ENCODE measurements around the gene RLN3.

Gene RLN3

GRCh38 chr19:13999085-13999484 lies 28.9 kb upstream of the RLN3 start:
- Histone ChIP-seq H3K4ac (ENCODE audit: low read depth in 1 of 2, low read length in 2 of 2) (no peak overlapping the region), H3K4me3 (ENCODE audit: insufficient read depth in 1 of 2, low read depth in 1 of 2, low read length in 2 of 2) (no peak overlapping the region), H4K91ac (ENCODE audit: low read length) (no peak overlapping the region), H4K8ac (ENCODE audit: low read length) (no peak overlapping the region), H2BK15ac (ENCODE audit: low read depth, poor library complexity, severe bottlenecking) (no peak overlapping the region), H3K9ac (ENCODE audit: low read length) (no peak overlapping the region), H2BK120ac (ENCODE audit: low read depth, low read length) (no peak overlapping the region), H2AFZ (ENCODE audit: low read depth, low read length) (no peak overlapping the region), H3K14ac (ENCODE audit: low read length in 2 of 2) (no peak overlapping the region), H3K23ac (ENCODE audit: low read length in 2 of 2) (no peak overlapping the region), H3K4me2 (ENCODE audit: low read length, poor library complexity, severe bottlenecking) (no peak overlapping the region), H3K4me1 (ENCODE audit: control insufficient read depth, insufficient read depth, low read depth, low read length) (peaks cover 6% of the 10 kb centered on the region), H3K27me3 (ENCODE audit: control insufficient read depth in 1 of 2, insufficient read depth in 1 of 2, low read length in 2 of 2) (no peaks in the 10 kb centered on the region), H2BK12ac (ENCODE audit: low read length in 2 of 2) (no peak overlapping the region), H3K27ac (ENCODE audit: low read length, poor library complexity, severe bottlenecking) (no peak overlapping the region), H3K36me3 (ENCODE audit: control insufficient read depth in 1 of 2, insufficient read depth in 2 of 2, low read depth in 1 of 2, low read length in 2 of 2) (peaks cover 13 to 42% of the 10 kb centered on the region in 2 experiments), H2BK5ac (ENCODE audit: low read depth, low read length, poor library complexity, severe bottlenecking) (no peak overlapping the region), H3K9me3 (ENCODE audit: control insufficient read depth, low read length) (peaks cover 10% of the 10 kb centered on the region), H2AK5ac (ENCODE audit: low read length, severe bottlenecking) (no peak overlapping the region), H3K18ac (ENCODE audit: low read depth in 1 of 2, low read length in 2 of 2) (no peak overlapping the region), H3K79me1 (replicated peaks; ENCODE audit: low read length, poor library complexity, severe bottlenecking) (peaks cover 46% of the 10 kb centered on the region)
- WGBS: 96% methylated on average over 3 of the region's 3 CpGs
- no peak for DNase-seq

- 96% methylated on average over 13 of the region's 13 CpGs for WGBS
Observed at GRCh38 chr19:14000691-14001375, 27.1 kb upstream of the RLN3 start.

GRCh38 chr19:14002571-14003250 lies 25.2 kb upstream of the RLN3 start:
- Histone ChIP-seq H3K4me2 (ENCODE audit: low read length, poor library complexity, severe bottlenecking) (no peak overlapping the region), H2BK12ac (ENCODE audit: low read length in 2 of 2) (no peak overlapping the region), H3K4ac (ENCODE audit: low read depth in 1 of 2, low read length in 2 of 2) (no peak overlapping the region), H2BK120ac (ENCODE audit: low read depth, low read length) (no peak overlapping the region), H2BK5ac (ENCODE audit: low read depth, low read length, poor library complexity, severe bottlenecking) (no peak overlapping the region), H3K36me3 (ENCODE audit: control insufficient read depth in 1 of 2, insufficient read depth in 2 of 2, low read depth in 1 of 2, low read length in 2 of 2) (peaks cover 9 to 18% of the 10 kb centered on the region in 2 experiments), H3K9me3 (ENCODE audit: control insufficient read depth, low read length) (peaks cover 10% of the 10 kb centered on the region), H3K79me1 (replicated peaks; ENCODE audit: low read length, poor library complexity, severe bottlenecking) (peaks cover 23% of the 10 kb centered on the region), H3K27ac (ENCODE audit: low read length, poor library complexity, severe bottlenecking) (no peak overlapping the region), H3K14ac (ENCODE audit: low read length in 2 of 2) (no peak overlapping the region), H4K8ac (ENCODE audit: low read length) (no peak overlapping the region), H2AK5ac (ENCODE audit: low read length, severe bottlenecking) (no peak overlapping the region), H3K4me3 (ENCODE audit: insufficient read depth in 1 of 2, low read depth in 1 of 2, low read length in 2 of 2) (no peak overlapping the region), H3K23ac (ENCODE audit: low read length in 2 of 2) (peak overlapping the region in 1 of 2 experiments; percentile 0), H3K9ac (ENCODE audit: low read length) (peak overlapping the region; percentile 62), H3K27me3 (ENCODE audit: control insufficient read depth in 1 of 2, insufficient read depth in 1 of 2, low read length in 2 of 2) (no peaks in the 10 kb centered on the region), H3K4me1 (ENCODE audit: control insufficient read depth, insufficient read depth, low read depth, low read length) (peaks cover 9% of the 10 kb centered on the region), H4K91ac (ENCODE audit: low read length) (no peak overlapping the region), H2BK15ac (ENCODE audit: low read depth, poor library complexity, severe bottlenecking) (no peak overlapping the region), H3K18ac (ENCODE audit: low read depth in 1 of 2, low read length in 2 of 2) (no peak overlapping the region), H2AFZ (ENCODE audit: low read depth, low read length) (no peak overlapping the region)
- WGBS: 75% methylated on average over 10 of the region's 13 CpGs
- DNase-seq: no peak

More at GRCh38 chr19:14000691-14001375, 27.1 kb upstream of the RLN3 start:
- DNase-seq: no peak
- Histone ChIP-seq H3K14ac (ENCODE audit: low read length in 2 of 2) (no peak overlapping the region), H2BK15ac (ENCODE audit: low read depth, poor library complexity, severe bottlenecking) (no peak overlapping the region), H3K4me3 (ENCODE audit: insufficient read depth in 1 of 2, low read depth in 1 of 2, low read length in 2 of 2) (no peak overlapping the region), H3K18ac (ENCODE audit: low read depth in 1 of 2, low read length in 2 of 2) (no peak overlapping the region), H3K4me1 (ENCODE audit: control insufficient read depth, insufficient read depth, low read depth, low read length) (peaks cover 7% of the 10 kb centered on the region), H4K8ac (ENCODE audit: low read length) (no peak overlapping the region), H3K79me1 (replicated peaks; ENCODE audit: low read length, poor library complexity, severe bottlenecking) (peaks cover 40% of the 10 kb centered on the region), H3K27me3 (ENCODE audit: control insufficient read depth in 1 of 2, insufficient read depth in 1 of 2, low read length in 2 of 2) (no peaks in the 10 kb centered on the region), H3K27ac (ENCODE audit: low read length, poor library complexity, severe bottlenecking) (no peak overlapping the region), H3K4ac (ENCODE audit: low read depth in 1 of 2, low read length in 2 of 2) (no peak overlapping the region), H2BK5ac (ENCODE audit: low read depth, low read length, poor library complexity, severe bottlenecking) (no peak overlapping the region), H2AK5ac (ENCODE audit: low read length, severe bottlenecking) (no peak overlapping the region), H3K4me2 (ENCODE audit: low read length, poor library complexity, severe bottlenecking) (no peak overlapping the region), H3K36me3 (ENCODE audit: control insufficient read depth in 1 of 2, insufficient read depth in 2 of 2, low read depth in 1 of 2, low read length in 2 of 2) (peaks cover 13 to 33% of the 10 kb centered on the region in 2 experiments), H3K9ac (ENCODE audit: low read length) (no peak overlapping the region), H2BK12ac (ENCODE audit: low read length in 2 of 2) (no peak overlapping the region), H2BK120ac (ENCODE audit: low read depth, low read length) (no peak overlapping the region), H3K23ac (ENCODE audit: low read length in 2 of 2) (no peak overlapping the region), H2AFZ (ENCODE audit: low read depth, low read length) (no peak overlapping the region), H3K9me3 (ENCODE audit: control insufficient read depth, low read length) (peaks cover 10% of the 10 kb centered on the region), H4K91ac (ENCODE audit: low read length) (no peak overlapping the region)

GRCh38 chr19:14003251-14004055 lies 24.5 kb upstream of the RLN3 start:
- Histone ChIP-seq H2AFZ (ENCODE audit: low read depth, low read length) (no peak overlapping the region), H2BK120ac (ENCODE audit: low read depth, low read length) (no peak overlapping the region), H4K8ac (ENCODE audit: low read length) (no peak overlapping the region), H4K91ac (ENCODE audit: low read length) (no peak overlapping the region), H3K27me3 (ENCODE audit: control insufficient read depth in 1 of 2, insufficient read depth in 1 of 2, low read length in 2 of 2) (no peaks in the 10 kb centered on the region), H3K9me3 (ENCODE audit: control insufficient read depth, low read length) (peaks cover 10% of the 10 kb centered on the region), H3K23ac (ENCODE audit: low read length in 2 of 2) (no peak overlapping the region), H2BK15ac (ENCODE audit: low read depth, poor library complexity, severe bottlenecking) (no peak overlapping the region), H3K14ac (ENCODE audit: low read length in 2 of 2) (no peak overlapping the region), H3K18ac (ENCODE audit: low read depth in 1 of 2, low read length in 2 of 2) (no peak overlapping the region), H2BK5ac (ENCODE audit: low read depth, low read length, poor library complexity, severe bottlenecking) (no peak overlapping the region), H3K27ac (ENCODE audit: low read length, poor library complexity, severe bottlenecking) (no peak overlapping the region), H3K79me1 (replicated peaks; ENCODE audit: low read length, poor library complexity, severe bottlenecking) (peaks cover 16% of the 10 kb centered on the region), H3K9ac (ENCODE audit: low read length) (peak overlapping the region; percentile 62), H3K4ac (ENCODE audit: low read depth in 1 of 2, low read length in 2 of 2) (no peak overlapping the region), H3K36me3 (ENCODE audit: control insufficient read depth in 1 of 2, insufficient read depth in 2 of 2, low read depth in 1 of 2, low read length in 2 of 2) (peaks cover 5 to 12% of the 10 kb centered on the region in 2 experiments), H3K4me1 (ENCODE audit: control insufficient read depth, insufficient read depth, low read depth, low read length) (peaks cover 9% of the 10 kb centered on the region), H2BK12ac (ENCODE audit: low read length in 2 of 2) (no peak overlapping the region), H3K4me2 (ENCODE audit: low read length, poor library complexity, severe bottlenecking) (no peak overlapping the region), H2AK5ac (ENCODE audit: low read length, severe bottlenecking) (no peak overlapping the region), H3K4me3 (ENCODE audit: insufficient read depth in 1 of 2, low read depth in 1 of 2, low read length in 2 of 2) (no peak overlapping the region)
- WGBS: 85% methylated on average over 7 of the region's 10 CpGs
- no peak for DNase-seq
